Measurements from ENCODE around the gene CHTOP.
A peak's percentile ranks its signal among the peaks of the same experiment; 100 is the strongest.
"Not testable (repeated sequence)": the region's sequence is repeated elsewhere in the genome, so short reads cannot be mapped to it uniquely, and the experiment has no call there.

CHTOP gene

GRCh38 chr1:153633754-153634665 lies at the start of gene CHTOP:
TSS of gene CHTOP (plus strand) at chr1:153634066. CDS start at chr1:153636589, 2,523 bp downstream.
- DNase-seq = peak; percentile 99

DNA sequence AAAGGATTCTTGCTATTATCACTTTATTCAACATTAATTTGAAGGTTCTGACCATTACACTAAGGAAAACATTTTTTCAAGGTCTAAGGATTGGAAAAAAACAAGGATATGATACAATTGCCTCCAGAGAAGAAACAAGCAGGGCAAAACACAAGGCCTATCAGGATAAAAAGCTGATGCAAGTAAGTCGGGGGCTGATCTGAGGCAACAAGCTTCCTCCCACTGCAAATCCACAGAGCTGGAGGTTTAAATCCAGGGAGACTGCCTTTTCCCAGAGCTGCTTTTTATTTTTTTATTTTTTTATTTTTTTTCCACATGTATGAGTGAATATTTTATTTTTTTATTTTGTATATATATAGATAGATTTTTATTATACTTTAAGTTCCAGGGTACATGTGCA lies 48.9 kb upstream of the CHTOP start:
- DNase-seq = no peak

- DNase-seq = no peak
These were observed 47.5 kb upstream of the CHTOP start for GRCh38 chr1:153586347-153586746.

- no peak for DNase-seq
These were observed 46.6 kb upstream of the CHTOP start for GRCh38 chr1:153587314-153587713.

DNA sequence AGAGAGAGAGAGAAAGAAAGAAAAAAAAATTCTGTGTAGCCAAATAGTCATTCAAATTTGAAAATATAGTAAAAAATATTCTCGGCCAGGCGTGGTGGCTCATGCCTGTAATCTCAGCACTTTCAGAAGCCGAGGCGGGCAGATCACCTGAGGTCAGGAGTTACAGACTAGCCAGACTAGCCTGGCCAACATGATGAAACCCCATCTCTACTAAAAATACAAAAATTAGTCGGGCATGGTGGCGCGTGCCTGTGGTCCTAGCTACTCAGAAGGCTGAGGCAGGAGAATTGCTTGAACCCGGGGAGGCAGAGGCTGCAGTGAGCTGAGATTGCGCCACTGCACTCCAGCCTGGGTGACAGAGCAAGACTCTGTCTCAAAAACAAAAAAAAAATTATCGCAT lies 45.8 kb upstream of the CHTOP start:
- DNase-seq = not testable (repeated sequence)

GRCh38 chr1:153588482-153588881 lies 45.4 kb upstream of the CHTOP start:
- no peak for DNase-seq

DNA sequence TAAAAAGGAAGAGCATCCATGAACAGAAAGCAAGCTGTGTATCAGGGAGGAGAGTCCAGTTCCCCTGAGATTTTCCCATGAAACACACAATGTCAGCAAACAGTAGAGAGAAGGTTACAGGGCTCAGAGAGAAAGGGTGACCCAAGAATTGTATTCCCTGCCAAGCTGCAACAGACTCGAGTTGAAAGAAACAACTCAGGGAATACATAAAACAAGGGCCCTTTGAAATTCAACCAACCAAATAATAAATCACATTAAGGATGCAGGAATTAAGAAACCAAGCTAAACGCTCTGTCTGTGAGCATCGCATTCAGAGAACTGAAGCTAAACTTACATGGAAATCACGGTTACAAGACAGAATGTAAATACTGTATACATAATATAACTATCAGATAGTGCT lies 41.1 kb upstream of the CHTOP start:
- peak; percentile 14 for DNase-seq

DNA sequence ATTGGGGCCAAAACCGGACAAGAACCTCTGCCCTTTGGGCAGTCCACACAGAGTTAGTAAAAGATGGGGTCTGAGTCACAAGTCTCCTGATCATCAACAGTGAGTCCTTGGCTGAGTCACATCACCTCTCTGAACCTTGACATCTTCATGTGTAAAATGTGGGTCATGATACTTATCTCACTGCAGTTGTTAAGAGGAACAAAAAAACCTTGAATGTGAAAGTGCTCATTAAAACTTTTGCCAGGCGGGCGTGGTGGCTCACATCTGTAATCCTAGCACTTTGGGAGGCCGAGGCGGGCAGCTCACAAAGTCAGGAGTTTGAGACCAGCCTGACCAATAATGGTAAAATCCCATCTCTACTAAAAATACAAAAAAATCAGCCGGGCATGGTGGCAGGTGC lies 36.7 kb upstream of the CHTOP start:
- no peak for DNase-seq

DNA sequence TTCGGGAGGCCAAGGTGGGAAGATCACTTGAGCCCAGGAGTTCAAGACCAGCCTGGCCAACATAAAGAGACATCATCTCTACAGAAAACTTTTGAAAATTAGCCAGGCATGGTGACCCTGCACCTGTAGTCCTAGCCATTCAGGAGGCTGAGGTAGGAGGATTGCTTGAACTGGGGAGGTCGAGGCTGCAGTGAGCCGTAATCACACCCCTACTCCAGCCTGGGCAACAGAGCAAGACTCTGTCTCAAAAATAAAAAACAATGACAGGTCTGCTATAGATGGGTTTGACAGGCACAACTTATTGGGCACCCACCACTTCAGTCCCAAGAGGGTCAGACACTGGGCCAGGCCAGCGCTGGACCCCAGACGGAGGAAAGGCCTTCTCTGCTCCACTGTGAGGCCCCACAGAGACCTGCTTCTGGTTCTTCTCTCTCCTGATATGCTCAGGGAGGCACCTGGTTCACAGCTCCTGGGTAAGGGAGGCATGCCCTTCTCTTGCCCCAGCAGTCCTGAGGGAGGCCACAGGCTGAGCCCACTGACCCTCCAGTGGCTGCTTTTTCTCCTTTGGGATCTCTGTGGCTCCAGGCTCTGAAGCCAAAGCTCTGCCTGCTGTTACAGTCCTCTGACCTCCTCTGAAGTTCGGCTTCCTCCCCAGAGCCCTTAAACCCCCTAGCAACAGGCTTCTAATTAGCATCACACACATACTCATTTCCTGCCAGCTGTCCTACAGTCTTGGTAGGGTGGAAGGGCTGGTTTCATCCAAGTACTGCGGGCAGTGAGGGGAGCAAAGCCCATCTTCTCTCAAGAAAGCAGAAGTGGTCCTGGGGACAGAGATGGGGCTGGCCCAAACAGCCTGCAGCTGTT lies 35.3 kb upstream of the CHTOP start:
- peak; percentile 59 for DNase-seq

DNA sequence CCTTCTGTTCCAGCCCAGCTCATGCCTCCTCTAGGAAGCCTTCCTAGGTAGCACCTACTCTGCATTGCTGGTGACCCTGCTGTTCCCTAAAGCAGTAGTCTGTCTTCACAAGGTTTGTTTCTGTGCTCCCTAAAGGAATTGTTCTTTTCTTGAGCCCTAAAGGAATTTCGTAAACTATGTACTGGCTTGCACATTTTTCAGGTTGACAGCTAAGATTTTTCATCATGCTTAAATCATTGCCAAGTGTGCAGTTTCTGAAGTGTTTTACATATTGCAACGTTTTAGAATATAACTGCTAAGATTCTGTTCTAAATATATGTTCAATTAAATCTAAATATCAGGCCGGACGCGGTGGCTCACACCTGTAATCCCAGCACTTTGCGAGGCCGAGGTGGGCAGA lies 34.0 kb upstream of the CHTOP start:
- no peak for DNase-seq

DNA sequence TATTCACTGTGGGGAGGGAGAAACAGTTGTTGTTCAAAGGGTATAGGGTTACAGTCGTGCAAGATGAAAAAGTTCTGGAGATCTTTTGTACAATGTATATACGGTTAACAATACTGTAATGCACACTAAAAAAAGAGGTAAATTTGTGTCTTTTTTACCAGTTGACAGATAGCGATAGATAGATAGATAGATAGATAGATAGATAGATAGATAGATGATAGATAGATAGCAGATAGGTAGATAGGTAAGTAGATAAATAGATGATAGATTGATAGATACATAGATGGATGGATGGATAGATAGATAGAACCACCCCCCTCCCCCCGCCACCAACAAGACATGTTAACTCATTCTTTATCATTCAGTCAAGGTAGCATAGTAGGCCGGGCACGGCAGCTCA lies 31.1 kb upstream of the CHTOP start:
- DNase-seq = no peak

DNA sequence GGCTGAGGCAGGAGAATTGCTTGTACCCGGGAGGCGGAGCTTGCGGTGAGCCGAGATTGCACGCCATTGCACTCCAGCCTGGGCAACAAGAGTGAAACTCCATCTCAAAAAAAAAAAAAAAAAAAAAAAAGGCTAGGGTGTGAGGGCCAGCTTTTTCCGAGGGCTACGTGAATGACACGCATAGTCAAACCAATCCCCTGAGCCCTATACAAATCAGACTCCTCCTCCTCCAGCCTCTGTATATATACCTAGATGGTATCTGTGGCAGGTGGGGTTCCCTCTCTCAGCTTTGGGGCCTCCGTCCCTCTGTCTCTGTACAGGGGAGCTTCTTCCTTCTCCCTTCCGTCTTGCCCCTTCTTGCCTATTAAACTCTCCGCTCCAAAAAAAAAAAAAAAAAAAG lies 27.7 kb upstream of the CHTOP start:
- DNase-seq = no peak

- DNase-seq = no peak
These were observed 26.5 kb upstream of the CHTOP start for GRCh38 chr1:153607381-153607780.

DNA sequence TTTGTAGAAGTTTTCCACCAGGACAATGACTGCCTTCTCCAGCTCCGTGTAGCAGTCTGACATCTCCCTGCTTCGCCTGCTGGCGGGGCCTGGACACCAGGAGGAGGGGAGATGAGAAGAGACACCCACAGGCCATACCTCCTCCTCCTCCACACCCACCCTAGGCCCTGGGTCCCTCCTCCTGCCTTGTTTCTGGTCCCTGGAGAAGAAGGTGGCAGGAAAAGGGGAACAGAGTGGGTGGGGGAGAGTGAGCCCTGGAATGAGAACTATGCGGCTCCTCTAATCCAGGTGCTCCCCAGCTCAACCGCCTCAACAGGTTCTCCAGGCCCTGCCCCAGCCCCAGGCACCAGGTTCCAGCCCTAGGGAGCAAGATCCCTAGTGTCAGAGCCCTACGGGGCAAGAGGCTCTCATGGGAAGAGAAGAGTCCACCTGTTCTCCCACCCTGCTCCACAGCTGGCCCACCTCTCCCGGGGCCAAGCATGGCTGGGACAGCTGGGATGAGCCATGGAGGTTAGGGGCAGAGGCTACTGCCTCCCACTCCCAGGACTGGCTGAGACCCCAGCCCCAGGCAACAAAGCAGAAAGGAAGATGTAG lies 25.7 kb upstream of the CHTOP start:
- DNase-seq = no peak

DNA sequence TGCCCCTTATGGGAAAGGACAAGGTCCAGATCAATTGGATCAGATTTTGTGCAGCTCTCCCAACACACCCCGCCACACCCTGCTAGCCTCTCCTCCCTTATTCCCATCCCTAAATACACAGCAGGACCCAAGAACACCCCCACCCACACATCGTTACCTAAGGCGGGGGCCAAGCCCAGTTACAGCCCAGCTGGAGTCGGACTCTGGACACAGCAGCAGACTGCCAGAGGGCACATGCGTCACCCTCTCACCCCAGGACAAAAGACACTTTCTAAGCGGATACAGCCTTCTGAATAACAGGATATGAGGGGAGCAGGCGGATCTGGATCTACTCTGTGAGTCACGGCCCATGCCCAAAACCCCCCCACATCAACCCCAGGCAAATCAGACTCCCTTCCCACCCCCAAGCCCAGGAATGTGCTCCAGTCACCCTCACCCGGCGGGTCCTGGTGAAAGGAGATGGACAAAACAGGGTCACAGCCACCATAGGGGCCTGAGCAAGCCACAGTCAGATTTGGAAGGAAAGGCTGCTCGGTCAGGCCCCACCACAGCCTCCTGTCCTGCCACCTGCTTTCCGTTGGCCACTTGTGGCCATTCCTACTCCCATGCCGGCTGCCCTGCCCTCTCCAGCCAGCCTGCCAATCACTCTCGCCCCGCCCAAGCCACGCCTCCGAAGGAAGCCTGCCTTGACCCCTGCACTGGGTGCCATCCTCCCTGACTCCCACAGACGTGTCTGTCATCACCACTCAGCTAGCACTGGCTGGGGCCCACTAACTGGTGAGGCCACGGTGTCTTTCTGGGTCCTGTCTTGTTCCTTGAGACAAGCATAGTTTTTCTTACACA lies 24.9 kb upstream of the CHTOP start:
- DNase-seq = peak; percentile 56

DNA sequence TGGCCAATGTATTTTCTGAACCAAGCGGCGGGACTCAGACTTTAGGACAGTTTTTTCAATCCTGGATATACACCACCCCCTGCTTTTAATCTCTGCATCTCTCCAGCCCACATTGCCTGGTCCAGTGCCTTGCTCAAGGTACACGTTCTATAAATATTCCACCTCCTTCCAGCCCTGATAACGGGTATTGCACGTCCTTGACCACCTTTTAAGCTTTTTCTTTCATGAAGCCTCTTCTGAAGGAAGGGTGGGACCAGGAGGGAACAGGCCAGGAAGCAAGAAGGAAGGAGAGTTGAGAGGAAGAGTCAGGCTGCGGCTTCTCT lies 24.3 kb upstream of the CHTOP start:
- DNase-seq = no peak

GRCh38 chr1:153610334-153610733 lies 23.5 kb upstream of the CHTOP start:
- no peak for DNase-seq

GRCh38 chr1:153610811-153611301 lies 23.0 kb upstream of the CHTOP start:
- DNase-seq = no peak

- DNase-seq = no peak
These were observed 22.5 kb upstream of the CHTOP start for GRCh38 chr1:153611356-153611755.

DNA sequence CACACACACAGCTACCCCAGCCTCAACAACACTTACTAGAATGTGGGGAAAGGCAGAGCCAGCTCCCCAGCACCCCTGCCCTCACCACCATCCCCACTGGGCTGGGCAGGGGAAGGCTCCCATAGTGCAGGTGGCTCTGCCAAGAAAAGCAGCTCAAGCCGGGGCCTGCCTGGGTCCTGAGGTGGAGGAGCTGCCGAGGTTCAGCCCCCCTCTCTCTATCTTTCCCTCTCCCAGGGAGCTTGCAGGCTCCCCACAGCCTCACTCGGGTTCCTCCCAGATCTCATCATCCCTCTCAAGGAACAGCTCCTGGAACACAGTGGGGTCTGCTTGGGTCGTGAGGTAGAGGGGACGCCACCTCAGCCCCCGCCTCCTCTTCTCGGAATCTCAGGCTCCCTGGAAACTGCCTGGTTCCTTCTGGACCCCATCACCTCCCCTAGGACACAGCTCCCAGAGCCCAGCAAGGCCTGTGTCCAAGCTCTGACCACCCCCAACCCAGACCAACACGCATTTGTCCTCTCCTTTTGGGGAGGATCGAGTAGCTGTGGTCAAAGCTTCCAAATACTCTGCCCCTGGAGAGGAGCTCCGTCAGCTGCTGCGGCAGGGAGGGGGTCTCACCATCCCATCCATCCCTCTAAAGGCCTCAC lies 21.6 kb upstream of the CHTOP start:
- no peak for DNase-seq

DNA sequence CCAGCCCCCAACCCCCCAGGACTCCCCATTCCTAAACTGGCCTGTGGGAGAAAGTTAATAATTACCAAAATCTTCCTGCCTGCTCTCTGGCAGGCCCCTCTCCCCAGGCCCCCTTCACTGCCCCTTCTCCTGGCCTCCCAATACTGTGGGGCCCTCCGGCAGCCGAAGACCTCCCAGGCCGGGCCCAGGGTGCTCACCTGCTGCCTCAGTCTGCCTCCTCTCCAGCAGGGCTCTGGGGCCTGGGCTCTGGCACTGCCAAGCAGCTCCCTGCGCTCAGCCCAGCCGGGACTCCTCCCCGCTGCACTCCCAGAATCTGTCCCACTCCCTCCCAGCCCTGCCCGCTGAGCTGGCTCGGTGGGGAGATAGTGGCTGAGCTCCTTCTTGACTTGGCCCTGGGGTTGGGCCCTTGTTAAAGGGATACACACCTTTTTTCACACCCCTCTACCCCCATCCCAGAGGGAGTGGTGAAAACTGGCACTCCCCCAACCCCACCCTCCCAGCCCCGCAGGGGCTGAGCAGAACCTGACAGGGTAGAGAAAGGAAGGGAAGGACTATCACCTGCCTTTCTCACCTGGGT lies 21.0 kb upstream of the CHTOP start, which contains the start of gene S100A16:
Gene S100A16 (minus strand): TSS at position 383 of the 577 bp plus-strand sequence. CDS start 4,986 bp downstream, outside the sequence.
- DNase-seq = peak; percentile 67
